Measurements from ENCODE around the gene EXOG.

Gene EXOG

DNA sequence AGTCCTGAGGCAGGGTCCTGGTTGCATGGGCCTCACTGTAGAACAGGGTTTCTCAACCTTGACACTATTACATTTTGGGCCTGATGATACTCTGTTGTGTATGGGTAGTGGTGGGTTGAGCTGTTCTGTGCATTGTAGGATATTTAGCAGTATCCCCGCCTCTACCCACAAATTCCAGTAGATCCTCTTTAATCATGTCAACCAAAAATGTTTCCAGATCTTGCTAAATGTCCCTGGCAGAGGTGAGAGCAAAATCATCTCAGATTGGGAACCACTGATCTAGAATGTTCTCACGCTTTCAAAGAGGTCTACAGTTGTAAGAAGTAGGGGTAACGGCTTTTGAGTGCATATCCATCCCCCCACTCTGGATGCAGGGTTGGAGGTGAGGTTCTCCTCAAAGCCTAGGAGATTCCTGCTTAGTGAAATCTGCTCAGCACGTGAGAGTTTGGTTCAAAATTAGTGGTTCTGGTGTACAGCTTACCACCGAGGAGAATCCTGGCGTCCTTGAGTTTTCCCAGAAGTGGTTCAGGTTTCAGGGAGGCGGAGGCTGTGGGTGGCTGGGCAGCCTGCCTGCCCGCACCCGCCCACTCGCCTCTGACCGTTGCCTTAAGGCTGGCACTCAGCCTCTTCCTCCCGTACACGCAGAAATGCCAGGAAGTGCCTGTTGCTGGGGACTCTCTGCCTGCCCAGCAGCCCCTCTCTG, 37.2 kb upstream of the EXOG start:
- Histone ChIP-seq H3K4me3 (ENCODE audit: low read length) (no peak overlapping the region), H3K4me1 (ENCODE audit: control insufficient read depth, insufficient read depth, low read length) (peaks cover 32% of the 10 kb centered on the region), H3K9me3 (ENCODE audit: control insufficient read depth, low read length) (no peaks in the 10 kb centered on the region), H3K36me3 (ENCODE audit: control insufficient read depth, insufficient read depth, low read length) (no peaks in the 10 kb centered on the region), H3K9ac (ENCODE audit: low read length) (peak overlapping the region; percentile 8), H3K27me3 (ENCODE audit: control insufficient read depth, insufficient read depth, low read length) (no peaks in the 10 kb centered on the region)

DNA sequence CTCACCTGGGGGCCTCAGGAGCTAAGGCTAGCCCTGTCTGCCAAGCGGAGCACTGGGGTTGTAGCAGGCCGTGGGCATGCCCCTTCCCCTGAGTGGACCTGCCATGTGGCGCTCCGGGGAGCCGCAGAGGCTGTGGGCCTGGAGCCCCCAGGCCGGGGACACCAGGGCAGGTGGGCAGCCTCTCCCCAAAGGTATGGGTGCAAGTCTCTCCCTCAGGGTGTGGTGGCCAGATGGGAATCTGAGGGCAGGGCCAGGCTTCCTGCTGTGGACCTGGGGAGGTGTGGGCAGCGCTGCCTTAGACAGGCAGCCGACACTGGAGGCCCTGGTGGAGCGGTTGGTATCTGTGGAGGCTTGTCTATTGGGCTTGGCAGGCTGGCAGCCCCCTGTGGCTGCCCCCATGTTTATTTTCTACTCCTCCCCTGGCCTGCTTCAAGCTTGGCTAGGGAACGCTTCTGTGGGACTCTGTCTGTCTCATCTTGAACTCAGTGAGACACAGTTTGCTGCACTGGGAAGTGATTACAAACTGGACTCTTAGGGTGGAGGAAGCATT, 36.6 kb upstream of the EXOG start:
- H3K9me3 ChIP-seq (ENCODE audit: control insufficient read depth, low read length): no peaks in the 10 kb centered on the region
- H3K36me3 ChIP-seq (ENCODE audit: control insufficient read depth, insufficient read depth, low read length): no peaks in the 10 kb centered on the region
- H3K4me3 ChIP-seq (ENCODE audit: low read length): no peak overlapping the region
- H3K27me3 ChIP-seq (ENCODE audit: control insufficient read depth, insufficient read depth, low read length): no peaks in the 10 kb centered on the region
- H3K9ac ChIP-seq (ENCODE audit: low read length): peak overlapping the region; percentile 8
- H3K4me1 ChIP-seq (ENCODE audit: control insufficient read depth, insufficient read depth, low read length): peaks cover 32% of the 10 kb centered on the region

GRCh38 chr3:38460377-38461270, 35.5 kb upstream of the EXOG start:
- H3K36me3 ChIP-seq (ENCODE audit: control insufficient read depth, insufficient read depth, low read length): no peaks in the 10 kb centered on the region
- H3K4me3 ChIP-seq (ENCODE audit: low read length): no peak overlapping the region
- H3K27me3 ChIP-seq (ENCODE audit: control insufficient read depth, insufficient read depth, low read length): no peaks in the 10 kb centered on the region
- H3K9me3 ChIP-seq (ENCODE audit: control insufficient read depth, low read length): no peaks in the 10 kb centered on the region
- peaks cover 32% of the 10 kb centered on the region for H3K4me1 ChIP-seq (ENCODE audit: control insufficient read depth, insufficient read depth, low read length)
- H3K9ac ChIP-seq (ENCODE audit: low read length): no peak overlapping the region

DNA sequence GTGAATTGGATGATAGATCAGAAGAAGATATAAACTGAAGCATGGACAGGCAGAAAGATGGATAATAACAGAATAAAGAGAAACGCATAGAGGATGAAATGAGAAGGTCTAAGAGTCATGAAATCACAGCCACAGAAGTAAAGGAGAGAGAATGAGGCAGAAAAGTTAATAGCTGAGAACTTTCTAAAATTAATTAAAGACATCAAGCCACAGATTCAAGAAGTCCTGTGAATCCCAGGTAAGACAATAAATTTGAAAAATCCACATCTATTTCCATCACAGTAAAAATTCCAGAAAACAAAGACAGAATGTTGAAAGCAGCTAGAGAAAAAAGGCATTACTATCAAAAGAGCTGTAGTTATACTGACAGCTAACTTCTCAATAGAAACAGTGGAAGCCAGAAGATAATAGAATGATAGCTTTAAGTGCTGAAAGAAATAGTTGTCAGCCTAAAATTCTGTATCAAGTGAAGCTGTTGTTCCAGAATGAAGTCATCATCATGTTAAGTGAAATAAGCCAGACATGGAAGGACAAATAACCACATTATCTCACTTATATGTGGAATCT, 30.5 kb upstream of the EXOG start:
- no peak overlapping the region for H3K9ac ChIP-seq (ENCODE audit: low read length)
- H3K4me1 ChIP-seq (ENCODE audit: control insufficient read depth, insufficient read depth, low read length): peaks cover 4% of the 10 kb centered on the region
- no peaks in the 10 kb centered on the region for H3K27me3 ChIP-seq (ENCODE audit: control insufficient read depth, insufficient read depth, low read length)
- H3K4me3 ChIP-seq (ENCODE audit: low read length): no peak overlapping the region
- H3K36me3 ChIP-seq (ENCODE audit: control insufficient read depth, insufficient read depth, low read length): no peaks in the 10 kb centered on the region
- H3K9me3 ChIP-seq (ENCODE audit: control insufficient read depth, low read length): no peaks in the 10 kb centered on the region

DNA sequence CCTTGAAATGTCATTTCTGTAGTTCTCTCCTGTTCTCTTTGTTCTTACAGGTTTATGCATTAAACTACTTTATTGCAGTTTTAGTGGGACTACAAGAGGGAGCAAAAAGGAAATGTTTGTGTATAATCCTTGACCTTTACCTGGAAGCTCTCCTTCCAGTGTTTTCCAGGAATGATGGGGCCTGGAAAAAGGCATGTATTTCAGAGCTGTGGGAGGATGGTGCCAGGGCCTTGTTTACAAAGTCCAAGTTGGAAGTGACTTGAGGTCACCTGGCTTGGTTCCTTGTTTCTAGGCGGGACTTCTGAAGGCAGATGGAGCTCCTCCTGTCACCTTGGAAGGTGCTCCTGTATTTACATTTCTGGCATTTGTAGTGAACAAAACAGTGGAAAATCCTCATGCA, 27.4 kb upstream of the EXOG start:
- H3K4me1 ChIP-seq (ENCODE audit: control insufficient read depth, insufficient read depth, low read length): peaks cover 8% of the 10 kb centered on the region
- H3K9ac ChIP-seq (ENCODE audit: low read length): no peak overlapping the region
- H3K27me3 ChIP-seq (ENCODE audit: control insufficient read depth, insufficient read depth, low read length): no peaks in the 10 kb centered on the region
- H3K36me3 ChIP-seq (ENCODE audit: control insufficient read depth, insufficient read depth, low read length): no peaks in the 10 kb centered on the region
- H3K4me3 ChIP-seq (ENCODE audit: low read length): no peak overlapping the region
- H3K9me3 ChIP-seq (ENCODE audit: control insufficient read depth, low read length): no peaks in the 10 kb centered on the region

DNA sequence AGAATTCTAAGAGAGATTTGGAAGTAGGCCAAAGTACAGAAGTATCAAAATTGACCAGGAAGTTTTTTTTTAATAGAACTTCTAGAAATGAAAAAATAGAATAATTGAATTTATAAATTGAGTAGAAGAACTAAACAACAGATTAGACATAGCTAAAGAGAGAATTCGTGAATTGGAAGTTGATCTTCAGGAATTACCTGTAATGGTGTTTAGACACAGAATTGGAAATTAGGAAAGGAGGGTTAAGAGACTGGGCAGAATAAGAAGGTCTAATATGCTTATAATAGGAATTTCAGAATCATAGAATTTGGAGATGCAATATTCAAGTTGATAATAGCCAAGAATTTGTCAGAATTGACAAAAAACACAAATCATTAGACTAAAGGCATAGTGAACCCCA, 26.3 kb upstream of the EXOG start:
- no peaks in the 10 kb centered on the region for H3K27me3 ChIP-seq (ENCODE audit: control insufficient read depth, insufficient read depth, low read length)
- H3K9ac ChIP-seq (ENCODE audit: low read length): no peak overlapping the region
- peaks cover 8% of the 10 kb centered on the region for H3K4me1 ChIP-seq (ENCODE audit: control insufficient read depth, insufficient read depth, low read length)
- H3K4me3 ChIP-seq (ENCODE audit: low read length): no peak overlapping the region
- H3K9me3 ChIP-seq (ENCODE audit: control insufficient read depth, low read length): no peaks in the 10 kb centered on the region
- no peaks in the 10 kb centered on the region for H3K36me3 ChIP-seq (ENCODE audit: control insufficient read depth, insufficient read depth, low read length)

- Histone ChIP-seq H3K4me3 (ENCODE audit: low read length) (no peak overlapping the region), H3K4me1 (ENCODE audit: control insufficient read depth, insufficient read depth, low read length) (peaks cover 8% of the 10 kb centered on the region), H3K9ac (ENCODE audit: low read length) (no peak overlapping the region), H3K27me3 (ENCODE audit: control insufficient read depth, insufficient read depth, low read length) (no peaks in the 10 kb centered on the region), H3K9me3 (ENCODE audit: control insufficient read depth, low read length) (no peaks in the 10 kb centered on the region), H3K36me3 (ENCODE audit: control insufficient read depth, insufficient read depth, low read length) (no peaks in the 10 kb centered on the region)
Observed at GRCh38 chr3:38471260-38471857, 24.8 kb upstream of the EXOG start.

- H3K4me1 ChIP-seq (ENCODE audit: control insufficient read depth, insufficient read depth, low read length): peaks cover 8% of the 10 kb centered on the region
- no peak overlapping the region for H3K9ac ChIP-seq (ENCODE audit: low read length)
- no peaks in the 10 kb centered on the region for H3K9me3 ChIP-seq (ENCODE audit: control insufficient read depth, low read length)
- H3K27me3 ChIP-seq (ENCODE audit: control insufficient read depth, insufficient read depth, low read length): no peaks in the 10 kb centered on the region
- H3K4me3 ChIP-seq (ENCODE audit: low read length): no peak overlapping the region
- no peaks in the 10 kb centered on the region for H3K36me3 ChIP-seq (ENCODE audit: control insufficient read depth, insufficient read depth, low read length)
Observed at GRCh38 chr3:38472342-38472741, 23.8 kb upstream of the EXOG start.

- H3K9ac ChIP-seq (ENCODE audit: low read length): no peak overlapping the region
Observed at GRCh38 chr3:38473229-38473628, 22.9 kb upstream of the EXOG start.

GRCh38 chr3:38474928-38475605, 21.1 kb upstream of the EXOG start:
- H3K27me3 ChIP-seq (ENCODE audit: control insufficient read depth, insufficient read depth, low read length): no peaks in the 10 kb centered on the region
- no peak overlapping the region for H3K4me3 ChIP-seq (ENCODE audit: low read length)
- no peak overlapping the region for H3K9ac ChIP-seq (ENCODE audit: low read length)
- no peaks in the 10 kb centered on the region for H3K9me3 ChIP-seq (ENCODE audit: control insufficient read depth, low read length)
- no peaks in the 10 kb centered on the region for H3K36me3 ChIP-seq (ENCODE audit: control insufficient read depth, insufficient read depth, low read length)
- H3K4me1 ChIP-seq (ENCODE audit: control insufficient read depth, insufficient read depth, low read length): peaks cover 8% of the 10 kb centered on the region

More at GRCh38 chr3:38473229-38473628, 22.9 kb upstream of the EXOG start:
- Histone ChIP-seq H3K4me1 (ENCODE audit: control insufficient read depth, insufficient read depth, low read length) (peaks cover 8% of the 10 kb centered on the region), H3K27me3 (ENCODE audit: control insufficient read depth, insufficient read depth, low read length) (no peaks in the 10 kb centered on the region), H3K9me3 (ENCODE audit: control insufficient read depth, low read length) (no peaks in the 10 kb centered on the region), H3K4me3 (ENCODE audit: low read length) (no peak overlapping the region), H3K36me3 (ENCODE audit: control insufficient read depth, insufficient read depth, low read length) (no peaks in the 10 kb centered on the region)

DNA sequence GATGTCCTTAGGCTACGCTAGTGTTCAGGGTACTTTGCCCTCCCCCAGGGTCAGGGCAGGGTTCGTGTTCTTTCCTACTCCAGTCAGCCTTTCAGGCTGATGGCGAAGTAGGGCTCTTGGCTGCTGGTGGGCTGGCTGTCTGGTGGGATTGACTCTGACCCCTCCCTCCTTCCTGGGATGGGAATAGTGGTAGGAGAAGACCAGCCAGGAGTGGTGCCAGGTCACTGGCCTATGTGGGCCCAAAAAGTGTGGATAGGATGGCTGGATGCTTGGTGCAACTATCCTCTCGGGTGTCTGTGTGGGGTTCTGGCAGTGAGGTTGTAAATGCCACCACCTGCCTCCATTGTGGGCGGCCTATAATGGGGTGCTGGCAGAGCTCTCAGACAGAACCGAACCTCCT, 20.4 kb upstream of the EXOG start:
- Histone ChIP-seq H3K9me3 (ENCODE audit: control insufficient read depth, low read length) (no peaks in the 10 kb centered on the region), H3K27me3 (ENCODE audit: control insufficient read depth, insufficient read depth, low read length) (no peaks in the 10 kb centered on the region), H3K4me3 (ENCODE audit: low read length) (no peak overlapping the region), H3K9ac (ENCODE audit: low read length) (no peak overlapping the region), H3K4me1 (ENCODE audit: control insufficient read depth, insufficient read depth, low read length) (peaks cover 8% of the 10 kb centered on the region), H3K36me3 (ENCODE audit: control insufficient read depth, insufficient read depth, low read length) (no peaks in the 10 kb centered on the region)
